Osteoblast (primary cell): Measurements from ENCODE around the gene CPD. TPM values are rescaled to one million over a fixed set of nuclear protein-coding genes. Genes with fewer than 3 reads are reported as not detected.

ENCODE experiments used
- DNase-seq: peaks from one replicate; pipeline ENCODE4 v3.0.0; 2011; ENCODE audit warnings: low spot score, mixed read lengths; ENCODE audit not compliant: insufficient read length; ENCODE audit errors: missing footprints
- H2AFZ ChIP-seq: 2 replicates; pipeline ENCODE4 v1.6.0; 2011; ENCODE audit warnings: mild to moderate bottlenecking, low read length
- H3K27ac ChIP-seq: 2 replicates; pipeline ENCODE4 v1.5.1; 2011; ENCODE audit warnings: mild to moderate bottlenecking, low read depth, low read length, moderate library complexity
- H3K27me3 ChIP-seq: 2 replicates; pipeline ENCODE4 v1.6.0; 2012; ENCODE audit warnings: mild to moderate bottlenecking, control low read depth, inconsistent platforms, low read length, moderate library complexity; ENCODE audit not compliant: insufficient read depth
- H3K36me3 ChIP-seq: 2 replicates; pipeline ENCODE4 v1.5.1; 2011; ENCODE audit warnings: mild to moderate bottlenecking, low read length, control low read depth, moderate library complexity; ENCODE audit not compliant: insufficient read depth
- H3K4me1 ChIP-seq: 2 replicates; pipeline ENCODE4 v1.5.1; 2011; ENCODE audit warnings: mild to moderate bottlenecking, low read length, control low read depth, moderate library complexity; ENCODE audit not compliant: insufficient read depth
- H3K4me2 ChIP-seq: 2 replicates; pipeline ENCODE4 v1.6.0; 2011; ENCODE audit warnings: mild to moderate bottlenecking, low read length; ENCODE audit not compliant: insufficient read depth
- H3K4me3 ChIP-seq: fragments of 200-600 bp; sonication (generic); 3 replicates; pipeline ENCODE4 v1.5.1; 2012; ENCODE audit warnings: mild to moderate bottlenecking, low read length, inconsistent platforms; ENCODE audit not compliant: insufficient read depth
- H3K79me2 ChIP-seq: 2 replicates; pipeline ENCODE4 v1.6.0; 2012; ENCODE audit warnings: mild to moderate bottlenecking, low read length, control low read depth, inconsistent platforms; ENCODE audit not compliant: insufficient read depth
- H3K9me3 ChIP-seq: 2 replicates; pipeline ENCODE4 v1.5.1; 2011; ENCODE audit warnings: low read depth, low read length, control low read depth
- H4K20me1 ChIP-seq: 2 replicates; pipeline ENCODE4 v1.6.0; 2012; ENCODE audit warnings: mild to moderate bottlenecking, low read length, control low read depth; ENCODE audit not compliant: insufficient read depth
- total RNA-seq: library from RNA; depleted of rRNA; stranded (reverse); fragments of >200 nt; gene quantifications from 2 replicates; pipeline ENCODE4 v1.2.3, GENCODE V29; 2012
- TF ChIP-seq, protein P1 (sequence below): IDR thresholded peaks from 2 replicates; pipeline ENCODE4 v1.5.1; 2011; ENCODE audit warnings: mild to moderate bottlenecking, low read depth, low read length, moderate library complexity; ENCODE audit errors: extremely low read depth

CPD gene
- total RNA-seq, 1 donor: 95.2 TPM

- H3K4me3 ChIP-seq: no peak overlapping the region
- no peaks in the 10 kb centered on the region for H4K20me1 ChIP-seq
- DNase-seq: no peak
- TF ChIP-seq, protein P1, sequence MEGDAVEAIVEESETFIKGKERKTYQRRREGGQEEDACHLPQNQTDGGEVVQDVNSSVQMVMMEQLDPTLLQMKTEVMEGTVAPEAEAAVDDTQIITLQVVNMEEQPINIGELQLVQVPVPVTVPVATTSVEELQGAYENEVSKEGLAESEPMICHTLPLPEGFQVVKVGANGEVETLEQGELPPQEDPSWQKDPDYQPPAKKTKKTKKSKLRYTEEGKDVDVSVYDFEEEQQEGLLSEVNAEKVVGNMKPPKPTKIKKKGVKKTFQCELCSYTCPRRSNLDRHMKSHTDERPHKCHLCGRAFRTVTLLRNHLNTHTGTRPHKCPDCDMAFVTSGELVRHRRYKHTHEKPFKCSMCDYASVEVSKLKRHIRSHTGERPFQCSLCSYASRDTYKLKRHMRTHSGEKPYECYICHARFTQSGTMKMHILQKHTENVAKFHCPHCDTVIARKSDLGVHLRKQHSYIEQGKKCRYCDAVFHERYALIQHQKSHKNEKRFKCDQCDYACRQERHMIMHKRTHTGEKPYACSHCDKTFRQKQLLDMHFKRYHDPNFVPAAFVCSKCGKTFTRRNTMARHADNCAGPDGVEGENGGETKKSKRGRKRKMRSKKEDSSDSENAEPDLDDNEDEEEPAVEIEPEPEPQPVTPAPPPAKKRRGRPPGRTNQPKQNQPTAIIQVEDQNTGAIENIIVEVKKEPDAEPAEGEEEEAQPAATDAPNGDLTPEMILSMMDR: no peak
- H3K36me3 ChIP-seq: no peaks in the 10 kb centered on the region
- H3K9me3 ChIP-seq: no peaks in the 10 kb centered on the region
- no peak overlapping the region for H2AFZ ChIP-seq
- no peaks in the 10 kb centered on the region for H3K4me1 ChIP-seq
- no peaks in the 10 kb centered on the region for H3K79me2 ChIP-seq
- no peak overlapping the region for H3K4me2 ChIP-seq
- H3K27ac ChIP-seq: no peak overlapping the region
- peaks cover under 1% of the 10 kb centered on the region for H3K27me3 ChIP-seq
These were observed 24.0 kb upstream of the CPD start for GRCh38 chr17:30354701-30355100.

DNA sequence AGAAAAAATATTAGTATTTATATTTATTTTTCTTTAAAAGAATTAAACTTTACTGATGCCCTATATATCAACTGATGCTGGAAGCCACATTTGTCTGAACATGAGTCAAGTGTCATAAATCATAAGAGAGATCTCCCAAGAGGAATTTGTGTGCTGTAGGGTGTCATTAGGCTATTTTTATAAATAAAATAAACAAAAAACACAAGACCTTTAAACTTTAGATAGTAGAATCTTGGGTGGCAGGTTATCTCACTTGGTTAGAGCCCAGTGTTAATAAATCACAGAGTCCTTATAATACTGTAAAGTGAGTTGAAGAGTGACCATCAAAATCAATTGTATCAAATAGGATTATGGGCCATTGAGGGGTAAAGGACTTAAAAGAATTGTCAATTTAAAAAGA, 21.3 kb upstream of the CPD start:
- Histone ChIP-seq H4K20me1 (no peaks in the 10 kb centered on the region), H3K4me2 (no peak overlapping the region), H3K27me3 (no peaks in the 10 kb centered on the region), H3K79me2 (no peaks in the 10 kb centered on the region), H3K4me1 (no peaks in the 10 kb centered on the region), H3K9me3 (no peaks in the 10 kb centered on the region), H3K36me3 (no peaks in the 10 kb centered on the region), H3K4me3 (no peak overlapping the region), H2AFZ (no peak overlapping the region), H3K27ac (no peak overlapping the region)
- no peak for DNase-seq
- TF ChIP-seq, protein P1: no peak

DNA sequence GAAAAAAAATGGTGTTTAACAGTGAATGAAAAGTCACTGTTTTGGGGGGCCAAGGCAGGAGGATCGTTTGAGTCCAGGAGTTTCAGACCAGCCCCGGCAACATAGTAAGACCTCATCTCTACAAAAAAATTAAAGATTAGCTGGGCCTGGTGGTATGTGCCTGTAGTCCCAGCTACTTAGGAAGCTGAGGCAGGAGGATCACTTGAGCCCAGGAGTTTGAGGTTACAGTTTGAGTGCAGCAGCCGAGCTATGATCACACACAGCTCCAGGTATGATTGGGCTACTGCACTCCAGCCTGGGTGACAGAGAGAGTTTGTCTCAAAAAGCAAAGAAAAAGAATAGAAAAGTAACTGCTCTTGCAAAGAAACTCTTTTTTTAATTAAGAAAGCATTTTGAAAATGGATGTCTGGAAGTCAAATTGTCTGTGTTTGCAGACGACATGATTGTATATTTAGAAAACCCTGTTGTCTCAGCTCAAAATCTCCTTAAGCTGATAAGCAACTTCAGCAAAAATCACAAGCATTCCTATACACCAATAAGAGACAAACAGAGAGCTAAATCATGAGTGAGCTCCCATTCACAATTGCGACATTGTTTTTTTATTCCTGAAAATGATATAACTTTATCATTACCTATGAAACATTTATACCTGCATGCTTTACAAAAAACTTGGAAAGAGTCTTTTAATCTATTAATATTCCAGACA, 20.5 kb upstream of the CPD start:
- Histone ChIP-seq H3K27me3 (no peaks in the 10 kb centered on the region), H3K27ac (no peak overlapping the region), H3K79me2 (no peaks in the 10 kb centered on the region), H3K36me3 (no peaks in the 10 kb centered on the region), H3K4me3 (no peak overlapping the region), H3K4me2 (no peak overlapping the region), H2AFZ (no peak overlapping the region), H3K4me1 (no peaks in the 10 kb centered on the region), H3K9me3 (no peaks in the 10 kb centered on the region), H4K20me1 (no peaks in the 10 kb centered on the region)
- no peak for DNase-seq
- TF ChIP-seq, protein P1: no peak

GRCh38 chr17:30360086-30360808, 18.5 kb upstream of the CPD start:
- Histone ChIP-seq H3K4me3 (no peak overlapping the region), H4K20me1 (no peaks in the 10 kb centered on the region), H2AFZ (no peak overlapping the region), H3K27ac (no peak overlapping the region), H3K36me3 (no peaks in the 10 kb centered on the region), H3K9me3 (no peaks in the 10 kb centered on the region), H3K27me3 (peaks cover under 1% of the 10 kb centered on the region), H3K4me2 (no peak overlapping the region), H3K4me1 (no peaks in the 10 kb centered on the region), H3K79me2 (no peaks in the 10 kb centered on the region)
- no peak for DNase-seq
- TF ChIP-seq, protein P1: no peak
